Fibroblast of lung (primary cell): ENCODE data around the gene VWA8. TPM values are rescaled to one million over a fixed set of nuclear protein-coding genes. Genes with fewer than 3 reads are reported as not detected.

Experiments used
- DNase-seq, 2 donors: peaks; one replicate each; pipeline versions ENCODE4 v3.0.0 to v3.0.0-alpha.2; 2010; ENCODE audit warnings: low read depth in 2 of 2
- H2AFZ ChIP-seq: 2 replicates; pipeline ENCODE4 v1.5.1; 2012; ENCODE audit warnings: low read length, control low read depth, inconsistent platforms
- H3K27ac ChIP-seq: 2 replicates; pipeline ENCODE4 v1.5.1; 2011; ENCODE audit warnings: low read length, control low read depth; ENCODE audit not compliant: insufficient read depth
- H3K27me3 ChIP-seq: 2 replicates; pipeline ENCODE4 v1.5.1; 2011; ENCODE audit warnings: mild to moderate bottlenecking, low read length; ENCODE audit not compliant: control insufficient read depth, insufficient read depth
- H3K36me3 ChIP-seq: 2 replicates; pipeline ENCODE4 v1.5.1; 2011; ENCODE audit warnings: low read length; ENCODE audit not compliant: control insufficient read depth, insufficient read depth
- H3K4me1 ChIP-seq: 2 replicates; pipeline ENCODE4 v1.5.1; 2011; ENCODE audit warnings: low read length; ENCODE audit not compliant: control insufficient read depth, insufficient read depth; ENCODE audit errors: extremely low read depth
- H3K4me2 ChIP-seq: 2 replicates; pipeline ENCODE4 v1.5.1; 2011; ENCODE audit warnings: low read length, control low read depth; ENCODE audit not compliant: insufficient read depth; ENCODE audit errors: extremely low read depth
- H3K4me3 ChIP-seq, 4 experiments: fragments of 200-600 bp in 1 of 4; sonication (generic) in 1 of 4; replicated peaks in 1 of 4; 2 replicates each; pipeline ENCODE4 v1.5.1; 2011 to 2016; ENCODE audit warnings: low read length in 4 of 4, low read depth in 3 of 4, mild to moderate bottlenecking in 3 of 4, control low read depth in 2 of 4, inconsistent platforms in 1 of 4, mixed read lengths in 1 of 4; ENCODE audit not compliant: insufficient read depth in 1 of 4; ENCODE audit errors: control extremely low read depth in 1 of 4
- H3K79me2 ChIP-seq: 2 replicates; pipeline ENCODE4 v1.5.1; 2012; ENCODE audit warnings: mild to moderate bottlenecking, low read length, inconsistent platforms; ENCODE audit not compliant: control insufficient read depth, insufficient read depth
- H3K9ac ChIP-seq: 2 replicates; pipeline ENCODE4 v1.5.1; 2011; ENCODE audit warnings: mild to moderate bottlenecking, low read length, control low read depth; ENCODE audit not compliant: insufficient read depth
- H3K9me3 ChIP-seq: 2 replicates; pipeline ENCODE4 v1.5.1; 2012; ENCODE audit warnings: low read depth, low read length; ENCODE audit not compliant: control insufficient read depth, insufficient read depth
- H4K20me1 ChIP-seq: 2 replicates; pipeline ENCODE4 v1.5.1; 2011; ENCODE audit warnings: low read length; ENCODE audit not compliant: control insufficient read depth, insufficient read depth; ENCODE audit errors: extremely low read depth
- EZH2 ChIP-seq: IDR thresholded peaks from 2 replicates; pipeline ENCODE4 v1.5.1; 2012; ENCODE audit warnings: low read length, control low read depth, mild to moderate bottlenecking; ENCODE audit errors: missing control alignments
- polyA plus RNA-seq, 2 donors: library from polyadenylated mRNA; depleted of rRNA in 1 of 2; stranded (reverse) in 1 of 2; unstranded in 1 of 2; fragments of >200 nt; gene quantifications; 2 replicates each; pipeline ENCODE4 v1.2.1, GENCODE V29; 2011 to 2012; ENCODE audit warnings: missing spikeins in 1 of 2
- total RNA-seq: library from RNA; depleted of rRNA; stranded (reverse); fragments of >200 nt; gene quantifications from 2 replicates; pipeline ENCODE4 v1.2.1, GENCODE V29; 2014
- TF ChIP-seq, protein P1 (sequence below), 2 donors: IDR thresholded peaks in 1 of 2; conservative IDR thresholded peaks in 1 of 2; 1 replicate in 1 of 2; 2 replicates in 1 of 2; pipeline ENCODE4 v1.5.1; 2011 to 2012; ENCODE audit warnings: low read length in 2 of 2, control low read depth in 1 of 2, inconsistent platforms in 1 of 2, low read depth in 1 of 2, mild to moderate bottlenecking in 1 of 2

The VWA8 gene
- total and polyA plus RNA-seq, 2 donors (not counting 1 experiment from before 2014, with no cell fraction given) = 12.6 to 29.9 TPM

DNA sequence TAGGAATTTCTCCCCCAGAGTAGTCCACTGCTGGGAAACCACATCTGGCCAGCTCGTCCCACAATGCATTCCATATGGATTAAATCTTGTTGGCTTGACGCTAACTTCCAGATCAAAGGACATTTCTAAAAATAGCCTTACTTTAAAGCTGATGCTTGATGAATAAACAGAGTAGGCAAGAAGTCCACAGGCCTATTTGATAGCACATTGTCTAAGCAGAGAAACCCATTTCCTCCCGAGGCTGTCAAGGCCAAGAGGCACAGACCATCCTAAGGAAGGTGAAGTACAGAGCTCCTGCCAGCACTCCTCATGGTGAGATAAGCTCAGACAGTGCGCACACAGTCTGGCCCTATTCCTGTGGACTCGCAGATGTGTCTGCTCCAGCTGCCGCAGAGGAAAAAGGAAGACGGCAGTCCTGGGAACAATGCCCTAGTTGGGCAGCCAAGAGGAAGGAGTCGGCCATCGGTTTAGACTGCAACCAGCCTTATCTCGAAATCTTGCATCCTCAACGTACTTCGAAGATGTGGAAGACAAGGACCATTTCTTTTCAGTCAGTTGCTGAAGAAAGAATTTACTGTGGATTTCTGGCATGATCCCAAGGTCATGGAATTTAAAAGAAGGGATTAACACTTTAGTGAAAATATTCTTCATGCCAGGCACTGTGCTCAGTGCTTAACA is 346.8 kb downstream of the VWA8 start:
- TF ChIP-seq, protein P1, sequence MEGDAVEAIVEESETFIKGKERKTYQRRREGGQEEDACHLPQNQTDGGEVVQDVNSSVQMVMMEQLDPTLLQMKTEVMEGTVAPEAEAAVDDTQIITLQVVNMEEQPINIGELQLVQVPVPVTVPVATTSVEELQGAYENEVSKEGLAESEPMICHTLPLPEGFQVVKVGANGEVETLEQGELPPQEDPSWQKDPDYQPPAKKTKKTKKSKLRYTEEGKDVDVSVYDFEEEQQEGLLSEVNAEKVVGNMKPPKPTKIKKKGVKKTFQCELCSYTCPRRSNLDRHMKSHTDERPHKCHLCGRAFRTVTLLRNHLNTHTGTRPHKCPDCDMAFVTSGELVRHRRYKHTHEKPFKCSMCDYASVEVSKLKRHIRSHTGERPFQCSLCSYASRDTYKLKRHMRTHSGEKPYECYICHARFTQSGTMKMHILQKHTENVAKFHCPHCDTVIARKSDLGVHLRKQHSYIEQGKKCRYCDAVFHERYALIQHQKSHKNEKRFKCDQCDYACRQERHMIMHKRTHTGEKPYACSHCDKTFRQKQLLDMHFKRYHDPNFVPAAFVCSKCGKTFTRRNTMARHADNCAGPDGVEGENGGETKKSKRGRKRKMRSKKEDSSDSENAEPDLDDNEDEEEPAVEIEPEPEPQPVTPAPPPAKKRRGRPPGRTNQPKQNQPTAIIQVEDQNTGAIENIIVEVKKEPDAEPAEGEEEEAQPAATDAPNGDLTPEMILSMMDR (conservative IDR thresholded peaks at IDR 0.05 in 1 of 2, IDR thresholded peaks at IDR 0.05 in 1 of 2; ENCODE audit: low read depth in 1 of 2, low read length in 2 of 2) = no peak
- TF ChIP-seq EZH2 = no peak
- Histone ChIP-seq H3K4me3 (no peak overlapping the region), H3K79me2 (no peaks in the 10 kb centered on the region), H4K20me1 (no peaks in the 10 kb centered on the region), H2AFZ (peak overlapping the region; percentile 15), H3K9ac (peak overlapping the region; percentile 45), H3K36me3 (no peaks in the 10 kb centered on the region), H3K9me3 (no peaks in the 10 kb centered on the region), H3K4me2 (peak overlapping the region; percentile 18), H3K27ac (peak overlapping the region; percentile 90), H3K4me1 (peaks cover 24% of the 10 kb centered on the region), H3K27me3 (no peaks in the 10 kb centered on the region)
- DNase-seq = peak; percentile 95

DNA sequence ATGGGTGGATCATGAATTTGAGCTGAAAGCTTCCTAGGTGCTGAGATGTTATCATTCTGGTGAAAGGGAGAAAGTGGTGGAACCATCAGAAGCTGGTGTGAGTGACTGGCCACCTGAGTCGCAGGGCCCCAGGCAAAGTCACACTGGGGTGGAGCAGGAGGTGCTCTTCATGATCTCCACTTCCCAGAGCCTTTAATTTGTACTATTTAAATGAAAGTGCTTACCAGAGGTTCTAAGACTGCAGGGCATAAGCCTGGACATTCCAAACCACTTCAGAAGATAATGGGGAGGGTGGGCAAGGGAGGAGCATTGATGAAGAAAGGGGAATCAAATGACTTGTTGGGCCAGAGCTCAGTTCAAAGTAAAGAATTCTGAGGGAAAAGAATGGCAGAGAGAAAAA is 347.4 kb downstream of the VWA8 start:
- Histone ChIP-seq H2AFZ (no peak overlapping the region), H3K27ac (peak overlapping the region; percentile 90), H3K4me3 (no peak overlapping the region), H4K20me1 (no peaks in the 10 kb centered on the region), H3K36me3 (no peaks in the 10 kb centered on the region), H3K9me3 (no peaks in the 10 kb centered on the region), H3K79me2 (no peaks in the 10 kb centered on the region), H3K27me3 (no peaks in the 10 kb centered on the region), H3K9ac (no peak overlapping the region), H3K4me2 (no peak overlapping the region), H3K4me1 (peaks cover 24% of the 10 kb centered on the region)
- TF ChIP-seq EZH2 = no peak
- TF ChIP-seq, protein P1 (conservative IDR thresholded peaks at IDR 0.05 in 1 of 2, IDR thresholded peaks at IDR 0.05 in 1 of 2; ENCODE audit: low read depth in 1 of 2, low read length in 2 of 2) = no peak
- no peak for DNase-seq

DNA sequence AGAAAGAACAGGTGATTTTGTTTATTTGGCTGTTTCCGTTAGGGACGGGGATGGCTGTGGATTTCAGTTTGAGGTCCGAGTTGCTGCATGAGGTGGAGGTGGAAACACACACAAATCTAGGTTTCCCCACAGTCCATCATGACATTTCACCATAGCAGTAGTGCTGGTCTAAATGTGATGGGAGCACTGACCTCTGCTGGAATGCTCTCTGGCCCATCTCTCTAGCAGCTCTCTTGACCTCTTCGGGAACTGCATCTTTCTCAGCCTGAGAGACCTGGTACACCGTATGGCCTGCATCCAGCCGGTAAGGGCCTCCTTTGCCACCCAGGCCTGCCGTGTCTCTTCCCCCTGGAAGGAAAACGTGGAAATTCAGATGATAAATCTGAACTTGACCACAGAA is 349.5 kb downstream of the VWA8 start:
- Histone ChIP-seq H3K4me3 (no peak overlapping the region), H3K4me2 (no peak overlapping the region), H2AFZ (no peak overlapping the region), H3K27ac (peak overlapping the region; percentile 72), H4K20me1 (no peaks in the 10 kb centered on the region), H3K79me2 (no peaks in the 10 kb centered on the region), H3K9ac (no peak overlapping the region), H3K4me1 (peaks cover 24% of the 10 kb centered on the region), H3K9me3 (no peaks in the 10 kb centered on the region), H3K27me3 (no peaks in the 10 kb centered on the region), H3K36me3 (no peaks in the 10 kb centered on the region)
- no peak for TF ChIP-seq EZH2
- TF ChIP-seq, protein P1 (conservative IDR thresholded peaks at IDR 0.05 in 1 of 2, IDR thresholded peaks at IDR 0.05 in 1 of 2; ENCODE audit: low read depth in 1 of 2, low read length in 2 of 2) = no peak
- no peak for DNase-seq
